Keratinocyte (primary cell): ENCODE results near the gene MRPS22. TPM values are rescaled to one million over a fixed set of nuclear protein-coding genes. Genes with fewer than 3 reads are reported as not detected.

Source experiments
- DNase-seq: peaks from one replicate; pipeline ENCODE4 v3.0.0-alpha.2; 2011; ENCODE audit warnings: low read depth, missing footprints, low spot score
- FAIRE-seq: peaks from 2 replicates; lab custom pipeline; 2011; peaks lifted over from hg19 to GRCh38; lab: Jason Lieb, UNC
- H2AFZ ChIP-seq: 2 replicates; pipeline ENCODE4 v1.6.0; 2012; ENCODE audit warnings: low read length, control low read depth, inconsistent platforms; ENCODE audit not compliant: control insufficient read depth
- H3K27ac ChIP-seq: 2 replicates; pipeline ENCODE4 v1.5.1; 2011; ENCODE audit warnings: low read length; ENCODE audit not compliant: control insufficient read depth, insufficient read depth
- H3K27me3 ChIP-seq: 3 replicates; pipeline ENCODE4 v1.6.0; 2011; ENCODE audit warnings: low read length; ENCODE audit not compliant: control insufficient read depth, insufficient read depth; ENCODE audit errors: extremely low read depth
- H3K36me3 ChIP-seq, 2 experiments: 2 replicates in 1 of 2; 3 replicates in 1 of 2; pipeline ENCODE4 v1.5.1; 2011; ENCODE audit warnings: low read length in 2 of 2, mild to moderate bottlenecking in 1 of 2; ENCODE audit not compliant: control insufficient read depth in 2 of 2, insufficient read depth in 2 of 2; ENCODE audit errors: extremely low read depth in 1 of 2
- H3K4me1 ChIP-seq: 3 replicates; pipeline ENCODE4 v1.5.1; 2011; ENCODE audit warnings: low read length; ENCODE audit not compliant: control insufficient read depth, insufficient read depth; ENCODE audit errors: extremely low read depth
- H3K4me2 ChIP-seq: 3 replicates; pipeline ENCODE4 v1.6.0; 2011; ENCODE audit warnings: low read depth, low read length; ENCODE audit not compliant: control insufficient read depth, insufficient read depth; ENCODE audit errors: extremely low read depth
- H3K4me3 ChIP-seq, 3 experiments: fragments of 200-600 bp in 1 of 3; sonication (generic) in 1 of 3; 2 replicates in 2 of 3; 3 replicates in 1 of 3; pipeline ENCODE4 v1.5.1; 2011 to 2016; ENCODE audit warnings: low read length in 3 of 3, mild to moderate bottlenecking in 3 of 3, control low read depth in 2 of 3, inconsistent platforms in 1 of 3, low read depth in 1 of 3, mixed read lengths in 1 of 3, mixed run types in 1 of 3, moderate library complexity in 1 of 3; ENCODE audit not compliant: control insufficient read depth in 2 of 3, insufficient read depth in 2 of 3; ENCODE audit errors: extremely low read depth in 1 of 3
- H3K79me2 ChIP-seq: 2 replicates; pipeline ENCODE4 v1.6.0; 2012; ENCODE audit warnings: low read length; ENCODE audit not compliant: control insufficient read depth, insufficient read depth
- H3K9ac ChIP-seq: 3 replicates; pipeline ENCODE4 v1.6.0; 2011; ENCODE audit warnings: low read length; ENCODE audit not compliant: control insufficient read depth, insufficient read depth; ENCODE audit errors: extremely low read depth
- H3K9me1 ChIP-seq: 3 replicates; pipeline ENCODE4 v1.6.0; 2011; ENCODE audit warnings: low read length; ENCODE audit not compliant: control insufficient read depth, insufficient read depth; ENCODE audit errors: extremely low read depth
- H3K9me3 ChIP-seq: 2 replicates; pipeline ENCODE4 v1.5.1; 2012; ENCODE audit warnings: low read depth, low read length; ENCODE audit not compliant: control insufficient read depth
- H4K20me1 ChIP-seq: 3 replicates; pipeline ENCODE4 v1.6.0; 2011; ENCODE audit warnings: low read length; ENCODE audit not compliant: control insufficient read depth, insufficient read depth; ENCODE audit errors: extremely low read depth
- CTCF ChIP-seq, 3 experiments: IDR thresholded peaks in 1 of 3; conservative IDR thresholded peaks in 1 of 3; optimal IDR thresholded peaks in 1 of 3; 2 replicates in 2 of 3; 3 replicates in 1 of 3; pipeline versions ENCODE3 to v1.5.1; 2011; ENCODE audit warnings: low read length in 3 of 3, mild to moderate bottlenecking in 3 of 3, moderate library complexity in 2 of 3, control low read depth in 1 of 3, inconsistent platforms in 1 of 3; ENCODE audit not compliant: insufficient read depth in 2 of 3; ENCODE audit errors: extremely low read depth in 1 of 3
- EZH2 ChIP-seq: IDR thresholded peaks from one replicate; pipeline ENCODE4 v1.6.1; 2012; ENCODE audit warnings: inconsistent platforms, mild to moderate bottlenecking, low read length, moderate library complexity
- dilution Hi-C: fragments of 300-500 bp; cut with MboI; formaldehyde crosslinking; loops from one replicate; pipeline ENCODE4 v1.7.0; 2020; ENCODE audit warnings: low sequenced_read_pairs; ENCODE audit not compliant: extremely low pct_ligation_motif_present
- polyA plus RNA-seq, 5 experiments: library from polyadenylated mRNA; depleted of rRNA in 3 of 5; stranded (reverse) in 3 of 5; stranded (forward) in 1 of 5; unstranded in 1 of 5; fragments of >200 nt; gene quantifications; 1 replicate in 1 of 5; 2 replicates in 3 of 5; 3 replicates in 1 of 5; pipeline versions ENCODE4 v1.2.1 to v1.2.3, GENCODE V29; 2011 to 2012; ENCODE audit warnings: missing spikeins in 2 of 5, low read depth in 1 of 5, low replicate concordance in 1 of 5

MRPS22 gene
- polyA plus RNA-seq, 1 donor (not counting 4 experiments of a cell fraction or from before 2014, with no cell fraction given): 91.9 TPM

- Histone ChIP-seq H3K27me3 (peaks cover 3% of the 10 kb centered on the region), H4K20me1 (no peaks in the 10 kb centered on the region), H3K36me3 (no peaks in the 10 kb centered on the region), H3K4me1 (peaks cover 18% of the 10 kb centered on the region), H3K9me3 (no peaks in the 10 kb centered on the region), H3K79me2 (no peaks in the 10 kb centered on the region), H2AFZ (no peak overlapping the region), H3K4me2 (no peak overlapping the region), H3K4me3 (no peak overlapping the region), H3K9ac (no peak overlapping the region), H3K9me1 (no peaks in the 10 kb centered on the region), H3K27ac (no peak overlapping the region)
- dilution Hi-C loops: loop anchor here (25.0 kb wide), 2 partner anchors 198 to 373 kb away; partner anchors contain the start of genes FOXL2 and FOXL2NB
- FAIRE-seq: no peak
- DNase-seq: no peak
- no peak for TF ChIP-seq CTCF (optimal IDR thresholded peaks at IDR 0.05 in 1 of 3, IDR thresholded peaks at IDR 0.05 in 1 of 3, conservative IDR thresholded peaks at IDR 0.05 in 1 of 3; ENCODE audit: extremely low read depth in 1 of 3, insufficient read depth in 2 of 3, low read length in 3 of 3)
- no peak for TF ChIP-seq EZH2
These were observed 33.3 kb upstream of the MRPS22 start for GRCh38 chr3:139310474-139310933.

- no peak for DNase-seq
These were observed 32.3 kb upstream of the MRPS22 start for GRCh38 chr3:139311557-139311956.

More at GRCh38 chr3:139311557-139311956, 32.3 kb upstream of the MRPS22 start:
- dilution Hi-C loops: loop anchor here (25.0 kb wide), 2 partner anchors 199 to 374 kb away; partner anchors contain the start of genes FOXL2 and FOXL2NB
- no peaks in the 10 kb centered on the region for H3K79me2 ChIP-seq
- peaks cover 3% of the 10 kb centered on the region for H3K27me3 ChIP-seq
- H3K27ac ChIP-seq: no peak overlapping the region
- H3K36me3 ChIP-seq: no peaks in the 10 kb centered on the region
- H3K9ac ChIP-seq: no peak overlapping the region
- no peak for FAIRE-seq
- no peaks in the 10 kb centered on the region for H3K9me3 ChIP-seq
- H3K9me1 ChIP-seq: no peaks in the 10 kb centered on the region
- peaks cover 18% of the 10 kb centered on the region for H3K4me1 ChIP-seq
- H3K4me2 ChIP-seq: no peak overlapping the region
- TF ChIP-seq EZH2 (no peak), CTCF (optimal IDR thresholded peaks at IDR 0.05 in 1 of 3, IDR thresholded peaks at IDR 0.05 in 1 of 3, conservative IDR thresholded peaks at IDR 0.05 in 1 of 3; ENCODE audit: extremely low read depth in 1 of 3, insufficient read depth in 2 of 3, low read length in 3 of 3) (no peak)
- no peak overlapping the region for H2AFZ ChIP-seq
- no peaks in the 10 kb centered on the region for H4K20me1 ChIP-seq
- no peak overlapping the region for H3K4me3 ChIP-seq
